GM18508 (cell line): ENCODE data around the gene ASB8.
"Not testable (repeated sequence)": the region's sequence is repeated elsewhere in the genome, so short reads cannot be mapped to it uniquely, and the experiment has no call there.

Experiments
- ATAC-seq: cut with Tn5 transposase; IDR thresholded peaks from one replicate; pipeline ENCODE4 v1.9.1; 2021; ENCODE audit warnings: moderate number of reproducible peaks; ENCODE audit not compliant: insufficient read depth, unreplicated experiment

ASB8 gene

DNA sequence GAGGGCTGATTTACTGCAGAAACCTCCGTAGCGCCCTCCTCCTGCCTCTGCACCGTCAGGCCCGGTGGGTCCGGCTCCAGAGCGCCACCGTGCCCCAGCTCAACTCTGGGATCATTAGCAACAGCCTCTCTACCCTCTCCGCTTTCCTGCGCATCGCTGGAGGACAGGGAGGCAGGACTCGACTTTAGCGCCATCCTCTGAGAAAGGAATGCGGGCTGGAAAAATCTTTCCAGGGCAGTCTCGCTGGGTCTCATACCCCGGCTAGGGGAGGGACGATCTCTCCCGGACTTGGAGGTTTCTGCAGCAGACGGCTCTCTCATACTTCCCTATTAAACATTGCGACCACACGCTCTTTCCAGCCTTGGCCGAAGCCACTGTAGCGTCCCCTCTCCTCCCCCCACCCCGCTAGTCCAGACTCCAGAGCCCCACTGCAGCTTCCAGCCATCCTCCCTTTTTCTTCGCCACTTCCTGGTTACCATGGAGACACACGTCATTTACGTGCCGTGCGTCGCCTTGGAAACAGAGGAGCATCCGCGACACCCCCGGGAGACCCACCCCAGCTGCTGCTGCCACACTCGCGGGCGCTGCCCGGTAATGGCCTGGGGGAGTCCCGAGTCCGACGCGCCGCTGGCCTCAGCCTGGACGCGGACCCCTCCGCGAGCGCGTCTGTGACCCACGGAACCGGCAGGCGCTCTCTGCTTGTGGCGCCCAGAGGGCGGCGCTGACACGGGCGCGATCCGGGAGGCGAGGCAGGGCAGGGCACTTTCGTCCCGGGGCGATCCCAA lies 26.0 kb upstream of the ASB8 start, which contains the start of gene CCDC184:
Gene CCDC184 (plus strand): TSS at position 554 of the 785 bp plus-strand sequence. CDS start 479 bp downstream, outside the sequence.
- ATAC-seq: no peak

DNA sequence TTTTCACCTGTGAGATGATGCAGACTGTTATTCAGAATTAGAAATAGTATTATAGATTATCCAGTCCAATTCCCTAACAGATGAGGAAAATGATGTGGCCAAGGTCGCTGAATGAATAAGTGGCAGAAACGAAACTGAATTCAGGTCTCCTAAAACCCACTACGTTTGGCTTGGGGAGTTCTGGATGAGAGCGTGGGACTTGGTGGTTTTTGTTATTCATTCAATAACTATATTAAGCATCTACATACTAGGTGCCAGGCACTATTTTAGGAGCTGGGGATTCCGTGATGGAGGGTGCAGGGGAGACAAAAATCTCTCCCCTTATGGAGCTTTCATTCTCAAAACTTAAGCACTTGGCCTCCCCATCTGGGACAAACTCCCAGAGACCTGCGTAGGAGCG lies 25.3 kb upstream of the ASB8 start:
- ATAC-seq: no peak

DNA sequence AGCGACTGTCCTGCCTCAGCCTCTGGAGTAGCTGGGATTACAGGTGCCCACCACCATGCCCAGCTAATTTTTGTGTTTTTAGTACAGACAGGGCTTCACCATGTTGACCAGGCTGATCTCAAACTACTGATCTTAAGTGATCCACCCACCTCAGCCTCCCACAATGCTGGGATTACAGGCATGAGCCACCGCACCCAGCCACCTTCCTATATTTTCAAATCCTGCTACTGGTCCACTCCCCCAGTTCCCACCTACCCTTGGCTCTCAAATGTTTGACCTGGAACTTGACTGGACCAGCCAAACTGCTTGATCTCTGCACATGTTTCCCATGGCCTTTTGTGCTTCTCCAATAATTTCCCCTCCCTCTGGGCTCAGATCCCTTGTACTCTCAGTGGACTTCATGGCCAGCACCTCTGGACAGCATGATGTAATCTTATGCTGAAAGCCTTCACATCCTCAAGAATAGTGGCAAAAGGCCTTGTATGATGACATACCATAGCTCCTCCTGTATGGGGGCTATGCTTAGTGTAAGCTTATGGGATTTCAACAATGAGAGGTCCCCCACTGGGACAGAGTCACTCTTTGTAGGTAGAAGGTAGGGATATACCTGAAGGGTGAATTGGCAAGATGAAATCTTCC lies 23.7 kb upstream of the ASB8 start:
- no peak for ATAC-seq

DNA sequence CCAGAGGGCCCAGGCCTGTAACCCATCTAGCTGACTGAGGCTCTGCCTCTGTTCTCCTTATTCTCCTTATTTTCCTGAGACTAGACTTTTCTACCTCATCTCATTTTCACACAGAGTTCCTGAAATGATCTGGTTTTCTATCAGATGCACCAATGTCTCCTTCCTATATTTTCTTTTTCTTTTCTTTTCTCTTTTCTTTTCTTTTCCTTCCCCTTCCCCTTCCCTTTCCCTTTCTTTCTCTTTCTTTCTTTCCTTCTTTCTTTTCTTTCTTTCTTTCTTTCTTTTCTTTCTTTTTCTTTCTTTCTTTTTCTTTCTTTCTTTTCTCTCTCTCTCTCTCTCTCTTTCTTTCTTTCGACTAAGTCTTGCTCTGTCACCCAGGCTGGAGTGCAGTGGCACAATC lies 23.1 kb upstream of the ASB8 start:
- ATAC-seq: no peak

- ATAC-seq: no peak
Observed at GRCh38 chr12:48179466-48179865, 22.2 kb upstream of the ASB8 start.

DNA sequence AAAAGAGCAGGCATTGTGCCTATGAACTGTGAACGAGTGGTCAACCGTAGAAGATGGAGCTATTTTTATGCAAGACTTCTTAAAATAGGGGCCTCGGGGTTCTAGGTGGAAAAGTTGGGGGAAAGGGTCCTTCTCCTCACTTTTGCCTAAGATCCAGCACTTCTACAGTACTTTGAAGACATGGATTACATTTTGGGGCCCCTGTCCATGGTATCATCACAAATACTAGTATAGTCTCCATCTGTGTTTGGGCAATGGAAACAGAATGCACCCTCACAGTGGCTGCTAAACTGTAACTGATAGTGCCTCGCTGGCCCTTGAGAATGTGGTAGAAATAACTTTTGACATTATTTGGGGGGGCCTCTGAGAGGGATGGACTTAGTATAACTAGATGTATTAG lies 20.7 kb upstream of the ASB8 start:
- no peak for ATAC-seq

DNA sequence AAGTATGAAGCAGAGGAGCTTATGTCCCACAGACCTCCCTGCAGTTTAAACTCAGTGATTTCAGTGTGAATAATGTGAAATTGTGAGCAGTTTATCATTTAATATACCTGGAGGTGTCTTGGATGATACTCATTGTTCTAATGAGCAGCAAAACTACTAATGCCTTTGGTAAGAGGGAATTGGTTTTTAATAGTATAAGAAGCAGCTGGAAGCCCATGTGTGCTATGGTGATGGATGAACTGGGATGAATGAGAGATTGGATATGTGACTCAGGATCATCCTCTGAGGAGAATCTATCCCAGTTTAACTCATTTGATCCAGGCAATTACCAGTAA lies 19.1 kb upstream of the ASB8 start:
- no peak for ATAC-seq

DNA sequence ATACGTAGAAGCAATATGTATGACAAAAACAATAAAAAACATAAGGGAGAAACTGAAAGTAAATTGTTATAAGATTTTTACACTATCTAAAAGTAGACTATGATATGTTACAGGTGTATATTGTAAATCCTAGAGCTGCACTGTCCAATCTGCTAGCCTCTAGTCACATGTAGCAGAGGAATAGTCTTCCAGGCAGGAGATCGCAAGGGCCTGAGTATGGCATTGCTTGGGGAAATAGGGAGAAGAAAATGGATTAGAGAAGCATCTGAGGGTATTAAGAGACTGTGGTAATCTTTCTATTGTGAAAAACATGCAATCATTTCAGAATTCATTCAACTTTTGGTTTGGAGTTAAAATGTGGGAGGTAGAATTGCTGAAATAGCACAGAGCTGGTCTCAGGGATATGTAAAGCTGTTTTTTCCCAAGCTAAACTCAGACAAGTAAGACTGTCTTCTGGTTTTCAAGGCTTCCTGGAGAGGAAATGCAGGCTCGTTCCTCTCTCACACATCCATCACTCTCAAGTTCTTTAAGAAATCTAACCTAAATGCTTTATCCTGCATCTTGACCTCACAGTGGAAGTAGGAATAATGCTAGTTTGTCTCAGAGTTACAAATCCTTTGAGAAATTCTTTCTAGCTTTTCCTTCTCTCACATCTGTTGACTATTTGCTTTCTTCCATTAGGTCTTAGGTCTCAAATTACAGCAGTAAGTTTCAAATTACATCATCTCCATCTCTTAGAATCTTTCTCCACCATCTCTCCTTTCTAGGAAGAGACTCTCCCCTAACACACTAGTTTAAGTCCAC lies 18.5 kb upstream of the ASB8 start:
- ATAC-seq: no peak

DNA sequence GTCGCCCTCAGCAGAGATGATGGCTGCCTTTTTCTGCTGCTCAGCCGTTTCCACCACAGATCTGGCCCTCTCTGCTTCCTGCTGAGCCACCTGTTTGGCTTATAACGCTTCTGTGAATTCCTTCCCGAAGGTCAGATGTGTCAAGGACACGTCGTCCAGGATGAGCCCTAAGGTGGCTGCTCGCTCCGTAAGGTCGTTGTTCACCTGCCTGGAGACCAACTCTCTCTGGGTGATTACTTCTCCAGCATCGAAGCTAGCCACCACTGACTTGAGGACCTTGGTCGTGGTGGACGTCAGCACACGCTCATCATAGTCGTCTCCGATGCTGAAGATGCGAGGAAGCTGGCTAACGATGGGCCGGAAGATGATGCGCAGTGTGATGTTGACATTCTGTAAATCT lies 11.7 kb upstream of the ASB8 start:
- no peak for ATAC-seq

- no peak for ATAC-seq
Observed at GRCh38 chr12:48165089-48165981, 8.0 kb upstream of the ASB8 start.

GRCh38 chr12:48164451-48164850 lies 7.1 kb upstream of the ASB8 start:
- ATAC-seq: no peak

DNA sequence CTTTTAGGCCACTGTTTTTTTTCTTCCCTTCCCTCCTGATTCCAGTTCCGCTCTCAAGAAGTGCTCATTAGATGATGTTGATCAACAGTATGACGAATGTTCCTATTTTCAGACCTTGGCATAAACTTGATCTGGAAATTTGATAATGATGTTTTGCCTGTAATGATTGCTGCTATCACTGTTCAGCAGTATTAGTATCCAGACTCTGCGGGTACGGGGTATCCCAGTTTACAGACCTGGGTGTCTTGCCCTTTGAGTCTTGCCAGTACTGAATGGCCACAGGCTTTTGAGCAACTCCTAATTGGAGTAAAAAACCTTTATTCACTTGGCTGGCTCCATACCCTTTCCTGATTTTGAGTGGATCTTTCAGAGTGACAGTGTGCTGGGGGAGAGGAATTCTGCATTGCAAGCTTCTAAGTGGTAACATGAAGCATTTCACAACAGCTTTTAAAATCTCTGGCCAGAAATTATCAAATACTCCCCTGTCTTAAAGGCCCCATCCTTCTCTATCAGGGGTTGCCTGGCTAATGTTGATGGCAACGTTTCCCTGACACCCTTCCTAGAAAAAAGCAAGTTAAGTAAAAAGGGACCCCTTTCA lies 5.9 kb upstream of the ASB8 start:
- no peak for ATAC-seq

DNA sequence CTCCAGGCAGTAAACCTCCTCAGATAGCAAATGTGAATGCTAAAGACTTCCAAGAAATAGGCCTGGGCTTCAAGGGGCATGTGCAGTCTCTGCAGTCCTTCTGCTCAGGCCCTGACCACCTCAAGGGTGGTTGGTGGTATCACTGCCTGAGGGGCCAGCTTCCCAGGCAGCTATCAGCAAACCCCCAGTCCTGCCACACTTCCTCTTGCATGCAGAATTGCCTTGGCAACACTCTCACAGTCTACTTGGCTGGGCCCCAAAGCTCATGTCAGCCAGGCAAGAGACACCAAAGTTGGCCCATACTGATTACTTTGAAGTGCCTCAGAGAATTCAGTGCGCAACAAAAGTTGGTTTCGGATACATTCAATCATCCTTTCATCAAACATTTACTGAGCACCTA lies 3.5 kb upstream of the ASB8 start:
- ATAC-seq: no peak

DNA sequence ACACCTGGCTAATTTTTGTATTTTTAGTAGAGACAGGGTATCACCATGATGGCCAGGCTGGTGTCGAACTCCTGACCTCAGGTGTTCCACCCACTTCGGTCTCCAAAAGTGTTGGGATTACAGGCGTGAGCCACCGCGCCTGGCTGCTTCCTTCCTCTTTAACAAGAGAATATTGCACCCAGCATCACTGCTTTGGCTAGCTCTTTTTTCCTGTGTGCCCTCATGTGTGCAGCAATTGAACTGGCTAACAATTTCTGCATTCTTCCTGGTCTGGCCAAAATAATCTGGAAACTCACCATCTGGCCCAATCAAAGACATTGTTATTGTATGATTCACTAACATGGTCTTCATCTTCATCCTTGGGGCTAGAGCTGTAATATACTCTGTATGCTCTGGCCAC lies 2.7 kb upstream of the ASB8 start:
- ATAC-seq: no peak

DNA sequence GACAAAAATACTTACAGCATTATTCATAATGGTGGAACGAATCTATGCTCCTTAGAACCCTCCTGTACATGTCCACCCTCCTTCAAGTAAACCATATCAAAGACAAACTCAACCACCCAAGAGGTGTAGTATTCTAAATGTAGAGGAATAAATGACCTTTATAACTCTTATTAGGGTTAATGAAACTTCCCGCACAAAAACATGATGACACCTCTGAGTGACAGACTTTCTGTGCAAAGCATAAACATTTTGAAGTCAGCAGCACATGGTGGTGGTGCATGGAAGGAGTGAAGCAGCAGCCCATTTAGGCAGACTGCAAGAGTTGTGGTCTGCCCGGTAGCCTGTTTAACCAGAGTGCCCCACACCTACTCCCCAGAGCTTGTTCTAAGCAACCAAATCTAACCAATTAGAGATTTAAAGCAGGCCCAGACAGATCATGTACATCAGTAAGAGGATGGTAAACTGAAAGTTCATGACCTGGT lies 615 bp upstream of the ASB8 start:
- ATAC-seq: no peak

DNA sequence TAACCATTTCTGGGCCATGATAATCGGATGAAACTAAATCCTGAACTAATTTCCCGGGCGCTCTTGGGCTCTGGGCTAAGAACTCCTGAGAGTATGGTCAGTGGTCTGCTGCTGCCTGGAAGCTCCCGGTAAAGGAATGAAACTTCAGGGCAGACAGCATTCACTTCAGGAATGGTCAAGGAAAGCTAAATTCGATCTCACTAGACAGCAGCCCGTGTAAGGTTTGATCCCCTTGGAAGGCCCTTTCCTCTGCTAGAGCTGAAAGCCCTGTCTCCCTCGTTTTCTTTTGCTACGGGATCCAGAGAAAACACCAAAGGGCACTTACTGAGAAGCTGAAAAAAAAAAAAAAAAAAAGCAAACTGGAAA lies 680 bp downstream of the ASB8 start:
- no peak for ATAC-seq

GRCh38 chr12:48155786-48156185 lies 1.5 kb downstream of the ASB8 start:
- ATAC-seq: not testable (repeated sequence)

- ATAC-seq: no peak
Observed at GRCh38 chr12:48151103-48151771, 6.1 kb downstream of the ASB8 start.

- no peak for ATAC-seq
Observed at GRCh38 chr12:48145981-48146380, 11.3 kb downstream of the ASB8 start.
